Pulmonary artery endothelial cell (primary cell): ENCODE data around the gene GFOD1. TPM values are rescaled to one million over a fixed set of nuclear protein-coding genes. Genes with fewer than 3 reads are reported as not detected.
"Not testable (repeated sequence)": the region's sequence is repeated elsewhere in the genome, so short reads cannot be mapped to it uniquely, and the experiment has no call there.

Source experiments
- DNase-seq: peaks from one replicate; pipeline ENCODE4 v3.0.0-alpha.2; 2011; ENCODE audit warnings: low read depth, low spot score
- total RNA-seq: library from RNA; depleted of rRNA; stranded (reverse); fragments of >200 nt; gene quantifications from 2 replicates; pipeline ENCODE4 v1.2.3, GENCODE V29; 2014

GFOD1 gene
- total RNA-seq, 1 donor from 2014 or later = 37.7 TPM

DNA sequence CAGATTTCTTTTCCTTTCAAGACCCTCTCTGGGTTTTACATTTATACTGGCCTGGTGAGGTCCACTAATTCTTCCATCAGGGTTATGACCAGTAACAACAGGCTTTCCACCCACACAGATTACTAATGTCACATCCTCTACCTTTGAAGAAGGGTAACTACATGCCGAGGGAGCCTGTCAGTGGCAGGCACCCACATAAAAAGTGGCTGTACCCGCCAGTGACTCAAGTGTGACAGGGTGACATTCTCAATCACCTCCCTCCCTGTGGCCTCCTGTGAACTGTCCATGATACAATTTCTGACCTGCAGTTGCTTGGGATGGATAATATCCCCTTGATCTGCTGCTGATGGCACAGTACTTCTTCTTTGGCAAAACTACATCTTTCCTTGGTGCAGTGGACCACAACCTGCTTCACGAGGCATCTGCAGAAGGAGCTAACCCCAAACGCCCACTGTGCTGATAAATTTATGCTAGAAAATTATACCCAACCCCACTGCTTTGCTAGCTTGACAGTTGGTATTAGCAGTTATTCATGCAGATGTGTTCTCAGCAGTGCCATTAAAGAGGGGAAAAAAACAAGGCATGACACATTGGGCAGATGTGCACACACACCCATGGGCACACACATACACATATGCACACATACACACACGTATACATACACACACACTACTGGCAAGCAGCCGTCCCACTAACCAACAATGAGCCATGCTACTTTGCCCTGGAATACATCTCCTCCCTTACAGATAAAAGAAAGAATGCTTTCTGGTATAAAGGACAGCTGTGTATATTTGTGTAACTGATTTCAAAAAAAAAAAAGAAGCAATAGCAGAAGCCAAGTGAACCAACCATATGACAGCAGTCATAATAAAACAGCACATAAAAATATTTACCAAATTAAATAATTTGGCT, 20.8 kb downstream of the GFOD1 start:
- no peak for DNase-seq

DNA sequence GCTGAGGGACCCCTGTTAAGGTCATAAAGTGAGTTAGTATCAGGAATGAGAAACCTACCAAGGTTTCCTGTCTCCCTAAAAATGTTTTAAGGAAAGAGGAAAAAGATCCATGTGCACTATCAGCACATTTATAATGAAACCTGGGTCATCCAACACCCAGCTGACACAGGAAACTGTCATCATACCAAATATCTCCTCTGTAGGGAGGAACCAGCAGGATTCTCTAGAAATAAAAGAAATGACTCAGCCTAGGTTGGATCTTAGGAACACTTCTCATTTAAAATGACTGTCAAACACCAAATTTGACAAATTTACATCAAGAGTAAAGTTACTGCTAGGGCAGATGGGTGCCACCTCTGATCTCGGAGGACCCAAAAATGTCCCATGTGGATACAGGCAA, 21.7 kb downstream of the GFOD1 start:
- no peak for DNase-seq

GRCh38 chr6:13463941-13464340, 23.5 kb downstream of the GFOD1 start:
- DNase-seq = no peak

- DNase-seq = no peak
Observed at GRCh38 chr6:13463328-13463717, 24.1 kb downstream of the GFOD1 start.

DNA sequence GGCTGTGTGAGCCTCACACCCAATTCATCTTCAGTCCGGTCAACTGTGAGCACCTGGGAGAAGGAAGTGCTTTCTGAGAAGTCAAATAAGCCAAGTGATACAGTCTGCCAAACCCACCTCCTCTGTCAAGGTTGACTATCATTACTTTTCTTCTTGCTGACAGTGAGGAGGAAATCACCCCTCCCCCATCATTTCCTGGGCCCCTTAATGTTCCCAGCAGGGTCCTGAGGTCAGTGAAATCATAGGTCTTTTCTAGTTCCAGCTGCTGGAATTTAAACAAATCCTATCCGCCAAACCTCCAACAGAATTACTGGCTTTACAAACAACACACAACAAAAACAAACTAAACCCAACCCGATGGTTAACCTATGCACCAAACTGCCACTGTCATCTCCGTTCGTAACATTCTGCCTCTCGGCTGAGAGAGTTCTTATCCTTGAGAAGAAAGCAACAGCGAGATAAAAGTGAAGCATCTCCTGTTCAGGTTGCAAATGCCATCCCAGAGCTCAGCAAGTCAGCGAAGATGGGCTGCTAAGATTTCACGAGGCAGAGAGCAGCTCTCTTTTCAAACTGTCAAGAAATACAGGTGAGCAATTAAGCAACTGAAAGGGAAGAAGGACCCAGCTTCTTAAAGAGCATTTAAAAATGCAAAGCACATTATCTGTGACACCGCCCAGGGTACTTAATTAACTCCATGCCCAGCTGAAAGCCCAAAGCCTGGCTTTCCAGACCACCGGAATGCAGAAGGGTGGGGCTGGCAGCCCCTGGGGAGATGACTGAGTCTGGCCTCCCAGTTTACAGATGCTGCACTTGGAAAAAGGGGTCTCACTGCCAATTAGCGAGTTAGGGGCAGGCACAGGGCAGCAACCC, 24.7 kb downstream of the GFOD1 start:
- no peak for DNase-seq

DNA sequence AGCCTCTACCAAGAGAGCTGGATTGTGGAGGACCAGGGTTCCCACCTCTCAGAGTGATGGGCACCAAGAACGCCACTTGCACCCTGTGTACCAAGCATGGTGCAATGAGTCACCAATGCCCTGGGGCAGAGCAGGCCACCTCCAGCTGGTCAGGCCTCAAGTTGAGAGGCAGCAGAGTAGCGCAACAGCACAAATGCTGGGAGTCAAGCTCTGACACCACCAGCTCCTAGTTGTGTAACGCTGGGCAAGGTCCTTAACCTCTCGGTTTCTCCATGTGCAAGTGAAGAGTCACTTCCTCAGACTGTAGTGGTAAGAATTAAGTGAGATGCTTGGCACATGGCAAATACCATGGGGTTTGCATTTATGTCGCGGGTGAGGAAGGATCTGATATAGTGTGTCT, 25.6 kb downstream of the GFOD1 start:
- no peak for DNase-seq

DNA sequence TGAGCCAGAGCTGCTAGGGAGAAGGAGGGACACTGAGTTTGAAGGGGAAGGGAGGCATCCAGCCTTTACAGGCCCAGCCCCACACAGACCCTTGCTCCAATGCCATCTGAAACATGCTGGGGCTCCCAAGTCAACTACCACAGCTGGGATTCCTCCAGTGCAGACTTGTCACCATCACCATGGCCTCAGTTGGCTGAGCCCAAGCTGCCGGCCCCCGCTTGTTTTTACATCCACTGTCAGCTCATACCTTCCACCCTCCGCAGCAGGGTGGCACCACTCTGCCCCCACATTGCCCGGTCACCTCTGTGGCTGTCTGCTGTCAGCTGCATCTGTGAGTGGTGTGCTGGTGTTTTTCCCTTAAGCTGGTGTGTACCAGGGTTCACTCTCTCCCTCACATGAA, 26.1 kb downstream of the GFOD1 start:
- no peak for DNase-seq

DNA sequence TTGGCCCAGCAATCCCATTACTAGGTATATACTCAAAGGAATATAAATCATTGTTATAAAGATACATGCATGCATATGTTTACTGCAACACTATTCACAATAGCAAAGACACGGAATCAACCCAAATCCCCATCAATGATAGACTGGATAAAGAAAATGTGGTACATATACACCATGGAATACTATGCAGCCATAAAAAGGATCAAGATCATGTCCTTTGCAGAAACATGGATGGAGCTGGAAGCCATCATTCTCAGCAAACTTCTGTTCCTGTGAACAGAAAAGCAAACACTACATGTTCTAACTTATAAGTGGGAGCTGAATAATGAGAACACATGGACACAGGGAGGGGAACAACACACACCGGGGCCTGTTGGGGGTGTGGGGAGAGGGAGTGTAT, 27.1 kb downstream of the GFOD1 start:
- DNase-seq = not testable (repeated sequence)

DNA sequence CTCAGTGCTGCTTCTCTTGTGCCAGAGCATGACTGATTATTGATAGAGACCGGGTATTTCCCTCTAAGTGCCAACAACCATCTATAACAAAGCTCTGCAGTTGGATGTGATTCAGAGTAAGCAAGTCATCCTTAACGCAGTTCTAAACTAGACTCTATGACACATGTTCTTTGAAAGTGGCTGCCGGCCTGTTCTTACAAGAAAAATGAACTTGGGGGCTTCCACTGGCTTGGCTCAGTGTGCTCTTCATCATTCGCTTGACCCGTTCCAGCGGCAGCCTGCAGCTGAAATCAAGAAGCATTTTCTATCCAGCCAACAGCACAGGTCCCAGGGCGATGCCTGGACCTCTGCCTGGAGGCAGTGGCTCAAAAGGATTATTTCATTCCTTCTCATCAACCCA, 29.8 kb downstream of the GFOD1 start:
- DNase-seq = no peak

GRCh38 chr6:13455552-13455966, 31.8 kb downstream of the GFOD1 start:
- DNase-seq = no peak

DNA sequence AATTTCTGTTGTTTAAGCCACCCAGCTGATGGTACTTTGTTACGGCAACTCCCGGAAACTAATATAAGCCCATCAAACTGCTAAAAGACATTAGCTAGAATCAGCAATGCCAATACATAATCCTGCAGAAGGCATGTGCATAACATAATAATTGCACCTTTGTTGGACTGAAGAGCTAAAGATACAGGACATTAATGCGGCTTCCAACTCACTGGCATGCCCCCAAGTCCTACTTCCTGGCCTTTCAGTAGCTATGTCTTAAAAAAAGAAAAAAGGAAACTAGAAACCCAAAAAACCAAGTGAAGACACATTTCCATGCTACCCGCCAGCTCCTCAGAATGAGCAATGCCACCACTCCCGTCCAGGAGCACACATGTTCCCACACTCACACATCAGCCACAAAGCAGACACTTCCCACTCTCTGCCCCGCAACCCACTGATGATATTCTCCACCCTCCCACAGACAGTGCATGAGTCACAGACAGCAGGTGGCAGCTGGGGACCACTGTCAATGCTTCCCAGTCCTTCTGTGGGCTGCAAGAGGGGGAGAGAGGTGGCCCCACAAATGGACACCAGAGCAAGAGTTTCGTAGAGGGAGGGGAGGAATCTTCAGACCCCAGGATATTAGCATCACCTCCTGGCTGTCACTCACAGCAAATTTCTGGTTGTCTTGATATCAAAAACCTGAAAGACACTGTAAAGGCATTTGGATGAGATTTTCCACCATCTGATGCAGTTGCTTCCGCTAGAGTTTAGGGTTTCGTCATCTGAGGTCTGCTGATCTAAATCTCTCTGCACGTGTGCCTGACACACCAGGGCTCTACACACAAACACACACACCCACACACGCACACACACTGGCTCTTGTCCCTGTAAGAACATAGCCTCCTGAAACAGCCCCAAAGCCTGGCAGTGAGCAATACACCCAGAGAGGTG, 32.8 kb downstream of the GFOD1 start:
- DNase-seq = no peak

DNA sequence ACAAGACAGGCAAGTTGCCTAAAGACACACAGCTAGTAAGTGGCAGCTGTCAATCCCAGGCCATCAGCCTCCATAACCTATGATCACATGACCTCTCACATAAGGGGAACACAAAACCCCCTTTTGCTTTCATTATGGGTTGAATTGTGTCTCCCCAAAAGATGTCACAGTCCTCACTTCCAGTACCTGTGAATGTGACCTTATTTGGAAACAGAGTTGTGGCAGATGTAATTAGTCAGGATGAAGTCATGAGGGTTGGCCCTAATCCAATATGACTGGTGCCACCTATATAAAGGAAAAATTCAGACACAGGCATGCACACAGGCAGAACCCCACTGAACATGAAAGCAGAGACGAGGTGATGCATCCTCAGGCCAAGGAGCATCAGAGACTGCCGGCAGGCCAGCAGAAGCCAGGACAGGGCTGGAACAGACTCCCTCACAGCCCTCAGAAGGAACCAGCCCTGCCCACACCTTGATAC, 33.6 kb downstream of the GFOD1 start:
- DNase-seq = peak; percentile 13

DNA sequence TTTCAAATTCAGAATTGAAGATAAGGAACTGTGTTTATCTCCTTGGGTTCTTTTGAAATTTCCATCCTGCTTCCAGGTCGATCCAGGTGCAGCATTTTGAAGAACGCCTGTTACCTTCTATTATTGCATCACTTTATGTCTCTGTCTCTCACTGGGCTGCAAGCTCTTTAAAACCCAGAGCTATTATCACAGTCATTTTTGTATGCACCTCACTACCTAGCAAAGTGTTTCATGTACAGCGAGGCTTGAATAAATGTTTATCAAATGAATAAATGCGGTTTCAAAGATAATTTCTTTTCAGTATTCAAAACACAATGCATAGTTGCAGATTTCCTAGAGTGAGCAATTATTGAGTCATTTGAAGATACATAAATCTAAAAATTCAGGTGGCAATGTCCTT, 34.2 kb downstream of the GFOD1 start:
- DNase-seq = no peak

DNA sequence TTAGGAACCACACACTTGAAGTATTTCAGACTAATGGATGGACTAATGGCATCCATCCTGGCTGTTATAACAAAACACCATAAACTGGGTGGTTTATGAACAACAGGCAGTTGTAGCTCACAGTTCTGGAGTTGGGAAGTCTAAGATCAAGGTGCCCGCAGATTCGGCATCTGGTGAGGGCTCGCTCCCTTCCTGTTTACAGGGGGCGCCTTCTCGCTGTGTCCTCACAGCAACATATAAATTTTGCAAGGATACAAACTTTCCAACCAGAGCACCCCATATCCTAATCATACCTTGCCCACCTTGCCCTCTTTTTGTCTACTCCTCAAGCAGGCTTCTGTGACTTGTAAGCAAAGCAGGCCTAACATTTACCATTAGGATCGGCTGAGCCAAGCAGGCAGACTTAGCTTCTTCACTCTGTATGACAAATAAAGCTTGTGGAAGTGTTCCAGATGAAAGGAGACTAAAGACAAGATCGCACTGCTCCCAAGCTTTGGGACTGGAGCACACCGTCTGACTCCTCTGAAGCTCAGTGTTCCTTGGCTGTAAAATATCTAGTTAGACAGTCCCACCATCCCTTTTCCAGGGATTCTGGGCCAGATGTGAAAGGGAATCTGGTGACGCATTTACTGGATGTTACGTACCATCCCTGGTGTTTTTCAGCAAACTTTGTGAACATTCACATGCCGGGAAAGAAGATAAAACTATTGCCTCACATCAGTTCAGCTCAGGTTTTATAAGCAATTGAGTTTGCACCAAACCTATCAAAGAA, 34.9 kb downstream of the GFOD1 start:
- DNase-seq = no peak

DNA sequence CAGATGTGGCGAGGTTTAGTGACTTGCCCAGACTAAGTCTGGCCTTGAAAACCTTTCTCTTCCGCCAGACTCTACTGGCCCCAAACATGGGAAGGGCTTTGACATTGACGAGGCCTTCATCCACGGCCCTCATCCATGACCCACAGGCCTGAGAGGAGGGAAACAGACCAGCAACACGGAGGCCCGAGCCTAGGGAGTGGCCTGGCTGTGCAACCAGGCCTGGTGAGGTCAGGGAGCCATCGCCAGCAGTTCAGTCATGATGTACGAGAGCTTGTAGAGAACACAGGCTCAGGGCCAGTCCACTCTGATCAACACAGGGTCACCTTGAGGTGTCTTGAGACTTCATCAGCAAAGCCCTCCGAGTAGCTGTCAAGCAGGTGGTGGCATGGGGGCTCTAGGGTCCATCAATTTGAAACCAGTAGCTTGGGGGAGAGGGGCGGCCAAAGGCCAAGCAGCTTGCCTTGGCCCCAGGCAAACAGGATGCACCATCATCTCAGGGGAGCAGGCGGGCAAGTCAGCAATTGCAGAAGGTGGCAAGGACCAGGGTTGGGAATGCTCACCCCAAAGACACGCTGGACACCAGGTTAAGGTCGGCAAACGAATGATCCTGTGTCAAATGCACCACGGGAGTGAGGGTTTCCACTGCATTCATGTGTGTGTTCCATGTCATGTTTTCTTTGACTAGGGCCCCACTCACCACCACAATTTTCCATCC, 36.1 kb downstream of the GFOD1 start:
- DNase-seq = no peak

DNA sequence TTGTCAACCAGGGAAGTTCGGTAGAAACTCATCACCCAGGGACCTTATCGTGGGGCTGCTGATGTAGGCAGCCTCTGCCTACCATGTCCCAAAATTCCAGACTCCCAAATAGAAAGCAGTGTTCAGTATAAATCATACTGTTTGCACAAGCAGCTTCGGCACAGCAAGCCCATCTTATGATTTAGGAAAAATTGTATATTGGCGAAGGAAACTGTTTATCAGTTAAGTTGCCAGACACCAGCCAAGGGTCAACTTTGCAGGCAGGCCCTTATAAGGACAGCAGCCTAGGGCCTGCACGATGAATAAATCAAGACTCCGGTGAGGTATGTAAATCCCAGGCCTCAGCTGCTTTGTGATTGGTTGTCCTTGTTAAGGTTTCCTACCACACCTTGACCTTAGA, 36.8 kb downstream of the GFOD1 start:
- DNase-seq = no peak

GRCh38 chr6:13447949-13448724, 39.3 kb downstream of the GFOD1 start:
- no peak for DNase-seq

GRCh38 chr6:13446381-13446780, 41.0 kb downstream of the GFOD1 start:
- no peak for DNase-seq

DNA sequence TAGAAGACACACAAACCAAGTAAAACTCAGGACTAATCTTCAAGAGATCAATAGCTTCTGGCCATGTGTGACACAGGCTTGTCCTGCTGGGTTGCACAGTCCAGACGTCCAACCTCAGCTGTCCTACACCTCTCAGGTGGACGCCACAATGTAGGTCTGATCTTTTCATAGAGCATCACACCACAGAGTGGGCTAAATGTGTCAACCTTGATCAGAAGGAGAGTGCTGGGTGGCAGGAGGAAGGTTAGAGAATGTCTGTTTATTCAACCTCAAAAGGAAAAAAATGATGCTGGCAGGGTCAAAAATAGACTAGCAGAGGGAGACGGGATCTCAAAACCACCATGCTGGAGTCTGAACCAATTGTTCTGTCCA, 41.7 kb downstream of the GFOD1 start:
- no peak for DNase-seq
